Activated CD8-positive, alpha-beta memory T cell treated with anti-CD3 and anti-CD28 coated beads, Interleukin-2, amount 50 U/mL, for 4 hours (primary cell): ENCODE data around the gene HACL1.
A peak's percentile ranks its signal among the peaks of the same experiment; 100 is the strongest.
"Not testable (repeated sequence)": the region's sequence is repeated elsewhere in the genome, so short reads cannot be mapped to it uniquely, and the experiment has no call there.

Experiments
- DNase-seq: peaks from one replicate; pipeline ENCODE4 v3.0.0-alpha.2; 2020

Gene HACL1

GRCh38 chr3:15578289-15578867, 23.0 kb downstream of the HACL1 start:
- no peak for DNase-seq

GRCh38 chr3:15576475-15576874, 24.9 kb downstream of the HACL1 start:
- no peak for DNase-seq

GRCh38 chr3:15575446-15575845, 25.9 kb downstream of the HACL1 start:
- no peak for DNase-seq

- no peak for DNase-seq
Measured at GRCh38 chr3:15572138-15572537, 29.2 kb downstream of the HACL1 start.

- DNase-seq = no peak
Measured at GRCh38 chr3:15563190-15563589, 38.2 kb downstream of the HACL1 start.

GRCh38 chr3:15562560-15562959, 38.8 kb downstream of the HACL1 start:
- DNase-seq = no peak

- no peak for DNase-seq
Measured at GRCh38 chr3:15558581-15558980, 42.8 kb downstream of the HACL1 start.

- peak; percentile 40 for DNase-seq
Measured at GRCh38 chr3:15557511-15557946, 43.8 kb downstream of the HACL1 start.

- DNase-seq = no peak
Measured at GRCh38 chr3:15556512-15556911, 44.9 kb downstream of the HACL1 start.

GRCh38 chr3:15553749-15554148, 47.6 kb downstream of the HACL1 start:
- DNase-seq = no peak

- DNase-seq = no peak
Measured at GRCh38 chr3:15551902-15552301, 49.5 kb downstream of the HACL1 start.

- DNase-seq = no peak
Measured at GRCh38 chr3:15549846-15550245, 51.5 kb downstream of the HACL1 start.

GRCh38 chr3:15542614-15543013, 58.8 kb downstream of the HACL1 start:
- no peak for DNase-seq

- DNase-seq = no peak
Measured at GRCh38 chr3:15541371-15541770, 60.0 kb downstream of the HACL1 start.

GRCh38 chr3:15539066-15539465, 62.3 kb downstream of the HACL1 start:
- DNase-seq = no peak

- no peak for DNase-seq
Measured at GRCh38 chr3:15538345-15538744, 63.0 kb downstream of the HACL1 start.

- no peak for DNase-seq
Measured at GRCh38 chr3:15536856-15537255, 64.5 kb downstream of the HACL1 start.

GRCh38 chr3:15535732-15536131, 65.6 kb downstream of the HACL1 start:
- peak; percentile 34 for DNase-seq

GRCh38 chr3:15532614-15533013, 68.8 kb downstream of the HACL1 start:
- DNase-seq = not testable (repeated sequence)

GRCh38 chr3:15531346-15531745, 70.0 kb downstream of the HACL1 start:
- DNase-seq = no peak

- no peak for DNase-seq
Measured at GRCh38 chr3:15528854-15529537, 72.4 kb downstream of the HACL1 start.

GRCh38 chr3:15527031-15527459, 74.3 kb downstream of the HACL1 start:
- no peak for DNase-seq

GRCh38 chr3:15525790-15526189, 75.6 kb downstream of the HACL1 start:
- DNase-seq = no peak

- no peak for DNase-seq
Measured at GRCh38 chr3:15523660-15524417, 77.5 kb downstream of the HACL1 start.
